Measurements from ENCODE around the gene TMEM131L.

The TMEM131L gene

DNA sequence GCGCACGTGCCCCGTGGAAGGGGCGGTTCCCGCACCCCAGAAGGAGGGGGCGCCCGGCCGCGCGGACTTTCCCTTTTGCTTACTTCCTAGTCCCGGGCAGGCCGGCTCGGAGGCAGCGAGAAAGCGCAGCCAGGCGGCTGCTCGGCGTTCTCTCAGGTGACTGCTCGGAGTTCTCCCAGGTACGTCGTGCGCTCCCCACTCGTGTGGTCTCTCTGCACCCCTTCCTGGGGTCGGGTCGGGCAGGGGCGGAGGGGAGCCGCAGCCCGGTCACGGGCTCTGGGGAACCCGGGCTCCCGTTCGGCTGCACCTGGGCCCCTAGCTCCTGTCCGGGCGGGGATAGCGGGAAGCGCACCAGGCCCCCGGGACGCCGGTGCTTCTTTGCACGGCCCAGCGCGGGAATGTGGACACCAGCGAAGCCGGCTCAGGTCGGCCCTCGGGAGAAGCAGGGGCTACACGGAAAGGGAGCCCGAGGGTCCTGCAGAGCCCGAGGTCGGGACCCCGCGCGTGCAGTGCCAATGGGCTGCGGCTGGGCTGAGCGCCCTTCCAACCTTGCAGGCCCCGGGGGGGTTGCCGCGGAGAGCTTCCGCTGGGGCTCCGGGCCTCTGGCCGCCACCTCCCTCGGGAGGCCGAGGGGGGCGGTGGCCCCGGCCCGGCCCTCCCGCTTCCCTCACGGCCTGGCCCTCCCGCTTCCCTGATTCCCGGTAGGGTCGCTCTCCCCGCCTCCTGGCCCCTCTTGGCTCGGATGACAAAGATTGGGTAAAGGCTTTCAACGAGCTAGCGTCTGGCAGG lies 218.2 kb downstream of the TMEM131L start, which contains the start of gene TLR2:
TSS of gene TLR2 (plus strand) at position 99 of the 789 bp plus-strand sequence. CDS start 18,628 bp downstream, outside the sequence.
- peak; percentile 27 to 55 (median 32) for DNase-seq (ENCODE audit: low read depth in 3 of 3, low spot score in 1 of 3)

DNA sequence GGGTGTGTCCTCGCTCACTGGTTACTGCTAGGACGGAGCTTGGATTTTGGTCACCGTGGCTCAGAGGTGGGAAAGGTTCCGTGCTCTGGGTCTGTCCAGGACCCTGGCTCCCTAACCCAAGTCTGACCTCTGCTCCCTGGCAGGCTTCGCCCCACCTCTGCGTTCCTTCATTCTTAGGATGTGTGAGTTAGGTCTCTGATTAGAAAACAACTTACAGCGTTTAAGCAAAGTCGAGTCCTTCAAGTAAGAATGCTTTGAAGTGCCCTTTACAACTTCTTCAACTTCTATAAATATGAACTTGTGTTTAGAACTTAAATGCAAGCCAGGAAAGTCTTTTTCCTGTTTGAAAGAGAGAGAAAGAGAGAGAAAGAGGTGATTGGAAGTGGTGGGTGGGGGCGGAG lies 218.8 kb downstream of the TMEM131L start:
- no peak for DNase-seq (ENCODE audit: low read depth in 3 of 3, low spot score in 1 of 3)

Measured in stimulated activated CD4-positive, alpha-beta T cell treated with anti-CD3 and anti-CD28 coated beads, TNF-alpha, amount 100 ng/mL, for 1 hour (primary cell).